GM21381 (cell line): ENCODE measurements around the gene VPS72.
"Not testable (repeated sequence)": the region's sequence is repeated elsewhere in the genome, so short reads cannot be mapped to it uniquely, and the experiment has no call there.

ENCODE experiments used
- ATAC-seq: cut with Tn5 transposase; IDR thresholded peaks from one replicate; pipeline ENCODE4 v1.9.1; 2021; ENCODE audit warnings: mild to moderate bottlenecking, moderate library complexity; ENCODE audit not compliant: unreplicated experiment

Gene VPS72

GRCh38 chr1:151189637-151190445 is at the start of gene VPS72:
Gene VPS72, minus strand, starts transcription at chr1:151190197. Its CDS starts 76 bp downstream, at chr1:151190121.
- peak; percentile 87 for ATAC-seq

DNA sequence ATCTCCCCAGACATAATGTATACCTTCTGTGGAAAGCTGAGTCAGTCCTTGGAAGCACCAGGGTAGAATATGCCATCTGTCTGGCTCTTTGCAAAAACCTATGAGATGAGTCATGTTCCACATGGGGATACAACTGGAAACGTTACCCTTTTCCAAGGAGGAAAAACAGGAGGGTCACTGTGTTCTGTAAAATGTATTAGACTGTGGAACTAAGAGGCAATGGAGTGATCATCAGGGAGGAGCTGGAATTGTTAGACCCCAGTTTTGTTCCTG is 48.4 kb upstream of the VPS72 start:
- no peak for ATAC-seq

- no peak for ATAC-seq
These were observed 47.9 kb upstream of the VPS72 start for GRCh38 chr1:151237678-151238466.

GRCh38 chr1:151235235-151235634 is 45.2 kb upstream of the VPS72 start:
- ATAC-seq = no peak

DNA sequence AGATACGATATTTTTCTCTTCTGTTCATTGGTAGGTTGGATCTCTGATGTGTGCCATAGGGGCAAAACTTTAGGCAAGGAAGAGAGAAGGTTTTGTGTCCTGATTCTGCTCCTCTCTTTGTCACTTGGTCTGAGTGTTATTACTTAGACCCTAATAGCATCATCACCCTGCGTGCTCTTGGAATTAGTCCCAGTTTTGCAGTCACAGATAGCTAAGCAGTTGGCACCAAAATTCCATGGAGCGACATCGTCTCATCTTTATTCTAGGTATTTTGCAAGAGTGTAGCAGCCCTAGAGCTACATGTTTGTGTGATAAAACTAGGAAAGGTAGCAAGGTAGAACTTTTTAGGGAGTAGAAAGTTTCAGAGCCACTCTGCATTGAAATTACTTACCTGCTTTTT is 32.1 kb upstream of the VPS72 start:
- no peak for ATAC-seq

DNA sequence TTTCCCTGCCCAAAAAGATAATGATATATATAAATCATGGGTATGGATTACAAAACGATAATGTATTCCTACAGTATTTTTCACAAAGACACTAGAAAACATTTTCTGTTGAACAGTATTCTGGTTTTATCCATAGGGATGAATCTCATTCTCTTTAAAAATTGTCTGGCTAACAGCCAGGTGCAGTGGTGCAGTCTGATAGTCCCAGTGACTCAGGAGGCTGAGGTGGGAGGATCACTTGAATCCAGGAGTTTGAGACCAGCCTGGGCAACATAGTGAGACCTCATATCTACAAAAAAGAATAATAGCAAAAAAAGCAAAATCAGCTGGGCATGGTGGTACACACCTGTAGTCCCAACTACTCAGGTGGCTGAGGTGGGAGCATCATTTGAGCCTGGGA is 31.6 kb upstream of the VPS72 start:
- no peak for ATAC-seq

DNA sequence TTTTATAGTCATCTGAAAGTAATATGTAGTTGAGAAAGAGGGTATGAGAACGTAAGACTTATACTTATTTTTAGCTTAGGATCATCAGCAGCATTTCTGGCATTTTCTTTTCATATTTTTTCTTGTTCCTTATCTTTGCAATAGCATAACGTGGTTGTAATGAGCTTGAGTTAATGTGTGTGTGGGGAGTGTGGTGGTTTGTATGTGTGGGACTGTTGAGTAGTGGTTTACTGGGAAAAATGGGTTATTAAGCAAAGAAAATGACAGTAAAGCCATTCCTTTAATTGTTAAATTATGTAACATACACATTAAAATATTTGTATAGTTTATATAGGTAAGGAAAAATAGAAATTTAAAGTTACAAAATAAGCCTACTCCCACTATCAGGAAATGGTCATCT is 23.6 kb upstream of the VPS72 start:
- ATAC-seq = no peak

DNA sequence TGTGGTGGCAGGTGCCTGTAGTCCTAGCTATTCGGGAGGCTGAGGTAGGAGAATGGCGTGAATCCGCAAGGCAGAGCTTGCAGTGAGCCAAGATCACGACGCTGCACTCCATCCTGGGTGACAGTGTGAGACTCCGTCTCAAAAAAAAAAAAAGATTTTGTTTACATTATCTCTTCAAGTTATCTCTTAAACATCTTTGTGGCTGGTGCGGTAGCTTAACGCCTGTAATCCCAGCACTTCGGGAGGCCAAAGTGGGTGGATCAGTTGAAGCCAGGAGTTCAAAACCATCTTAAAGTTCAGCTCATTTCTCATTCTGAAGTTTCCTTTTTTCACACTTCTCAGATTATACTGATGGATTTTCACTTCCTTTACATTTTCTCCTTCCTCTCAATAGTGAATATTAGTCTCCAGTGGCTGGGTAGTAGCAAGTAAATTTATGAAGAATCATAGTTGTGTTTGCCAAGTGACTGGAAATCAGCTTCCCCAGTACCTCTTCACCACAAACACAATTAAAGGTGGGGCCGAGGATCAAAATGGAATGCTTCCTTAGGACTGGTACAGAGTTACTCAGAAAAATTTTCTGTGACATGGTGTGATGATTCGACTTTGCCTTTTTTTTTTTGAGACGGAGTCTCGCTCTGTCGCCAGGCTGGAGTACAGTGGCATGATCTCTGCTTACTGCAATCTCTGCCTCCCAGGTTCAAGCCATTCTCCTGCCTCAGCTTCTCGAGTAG is 22.1 kb upstream of the VPS72 start:
- no peak for ATAC-seq

DNA sequence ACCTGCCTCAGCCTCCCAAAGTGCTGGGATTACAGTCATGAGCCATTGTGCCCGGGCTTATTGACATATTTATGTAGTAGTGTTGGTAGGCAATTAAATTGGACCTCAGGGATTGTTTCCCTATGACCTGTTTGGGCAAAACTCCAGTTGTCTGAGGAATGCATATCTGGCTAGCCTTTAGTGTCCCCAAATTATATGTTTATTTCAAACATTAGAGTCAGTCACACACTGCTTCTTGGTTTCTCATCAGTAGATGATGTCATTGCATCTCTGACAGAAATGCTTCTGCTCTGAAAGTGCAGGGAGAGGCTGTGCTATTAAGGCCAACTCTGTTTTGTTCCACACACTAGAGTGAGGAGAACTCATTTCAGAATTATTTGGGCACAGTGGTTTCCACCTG is 20.8 kb upstream of the VPS72 start:
- no peak for ATAC-seq

DNA sequence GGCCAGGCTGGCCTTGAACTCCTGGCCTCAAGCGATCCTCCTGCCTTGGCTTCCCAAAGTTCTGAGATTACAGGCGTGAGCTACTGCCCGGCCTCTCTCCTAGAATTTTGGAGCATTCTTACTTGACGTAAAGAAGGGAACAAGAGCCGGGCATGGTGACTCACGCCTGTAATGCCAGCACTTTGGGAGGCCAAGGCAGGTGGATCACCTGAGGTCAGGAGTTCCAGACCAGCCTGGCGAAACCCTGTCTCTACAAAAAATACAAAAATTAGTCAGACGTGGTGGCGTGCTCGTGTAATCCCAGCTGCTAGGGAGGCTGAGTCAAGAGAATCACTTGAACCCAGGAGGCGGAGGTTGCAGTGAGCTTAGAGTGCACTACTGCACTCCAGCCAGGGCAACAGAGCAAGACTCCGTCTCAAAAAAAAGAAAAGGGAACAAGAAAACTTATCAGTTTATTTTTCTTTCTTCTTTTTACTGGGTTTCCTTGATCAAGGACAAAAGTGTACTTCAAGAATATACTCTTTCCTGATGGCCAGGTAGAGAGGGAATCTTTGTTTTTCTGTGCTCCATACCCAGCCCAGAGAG is 15.5 kb upstream of the VPS72 start:
- ATAC-seq = not testable (repeated sequence)

- ATAC-seq = no peak
These were observed 10.0 kb upstream of the VPS72 start for GRCh38 chr1:151199873-151200581.

DNA sequence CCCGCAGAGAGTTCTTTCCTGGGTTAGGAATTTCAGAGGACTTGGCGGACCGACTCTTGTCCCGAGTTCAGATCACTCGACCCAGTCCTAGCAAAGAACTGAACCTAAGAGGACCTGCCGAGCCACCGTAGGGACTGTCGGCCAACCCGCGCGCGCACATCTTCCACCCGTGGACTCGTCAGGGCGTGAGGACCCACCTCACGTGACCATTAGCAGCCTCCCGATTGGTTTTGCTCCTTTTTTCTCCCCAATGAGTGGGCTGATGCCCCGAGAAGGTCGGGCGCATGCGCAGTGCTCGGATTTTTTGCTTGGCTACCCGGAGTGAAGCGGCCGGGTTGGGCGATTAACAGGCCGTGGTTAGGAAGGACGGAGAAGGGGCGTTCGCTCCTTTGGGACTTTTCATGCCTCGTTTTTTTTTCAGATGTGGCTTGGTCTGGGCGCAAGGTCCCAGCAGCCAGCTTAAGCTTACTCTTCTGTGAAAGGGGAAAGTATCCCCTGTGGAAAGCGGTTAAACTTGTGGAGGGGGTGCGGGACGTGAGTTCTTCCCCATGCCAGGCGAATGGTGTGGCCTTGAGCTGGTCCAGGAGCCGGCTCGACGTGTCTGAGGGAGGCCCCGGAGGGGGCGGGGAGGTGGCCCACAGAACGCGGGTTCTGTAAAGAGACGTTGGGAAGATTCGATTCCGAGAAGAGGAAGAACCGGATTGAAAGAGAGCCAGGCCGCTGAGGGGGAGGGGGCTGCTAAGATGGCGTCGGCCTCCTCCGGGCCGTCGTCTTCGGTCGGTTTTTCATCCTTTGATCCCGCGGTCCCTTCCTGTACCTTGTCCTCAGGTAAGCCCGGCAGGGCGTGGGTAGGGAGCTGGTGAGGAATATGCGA is 8.5 kb upstream of the VPS72 start, which contains the start of gene PIP5K1A:
PIP5K1A (plus strand) TSS at position 299 of the 874 bp plus-strand sequence; CDS start at position 744, 445 bp downstream.
- ATAC-seq = peak; percentile 82

DNA sequence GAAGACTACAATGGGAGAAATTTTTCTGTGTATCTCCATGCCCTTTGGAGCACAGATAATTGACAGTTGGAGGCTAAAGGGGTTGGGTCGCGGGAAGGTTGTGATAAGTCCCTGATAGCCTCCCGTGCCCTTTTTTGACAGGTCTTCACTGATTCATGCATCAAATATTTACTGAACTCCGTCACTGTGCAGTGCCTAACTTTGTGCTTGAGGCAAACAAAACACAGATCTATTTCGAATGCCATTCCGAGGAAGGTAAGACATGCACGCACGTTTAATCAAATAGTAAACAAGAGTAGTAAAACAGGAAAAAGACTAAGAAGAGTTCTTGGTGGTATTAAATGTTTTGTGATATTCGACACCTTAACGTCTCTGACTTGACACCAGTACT is 7.9 kb upstream of the VPS72 start:
- no peak for ATAC-seq

DNA sequence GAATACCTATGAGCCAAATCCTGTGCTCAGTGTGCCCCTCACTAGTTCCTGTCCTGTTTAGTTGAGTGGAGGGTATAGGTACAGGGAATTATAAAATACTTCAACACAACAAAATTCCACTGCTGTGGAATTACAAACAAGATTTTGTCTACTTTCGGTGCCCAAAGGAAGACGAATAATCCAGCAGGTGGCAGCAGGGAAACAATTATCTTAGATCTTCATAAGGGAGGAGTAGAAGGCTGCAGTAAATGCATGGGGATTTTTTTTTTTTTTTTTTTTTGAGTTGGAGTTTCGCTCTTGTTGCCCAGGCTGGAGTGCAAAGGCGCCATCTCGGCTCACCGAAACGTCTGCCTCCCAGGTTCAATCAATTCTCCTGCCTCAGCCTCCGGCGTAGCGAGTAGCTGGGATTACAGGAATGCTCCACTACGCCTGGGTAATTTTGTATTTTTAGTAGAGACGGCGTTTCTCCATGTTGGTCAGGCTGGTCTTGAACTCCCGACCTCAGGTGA is 6.3 kb upstream of the VPS72 start:
- ATAC-seq = no peak

DNA sequence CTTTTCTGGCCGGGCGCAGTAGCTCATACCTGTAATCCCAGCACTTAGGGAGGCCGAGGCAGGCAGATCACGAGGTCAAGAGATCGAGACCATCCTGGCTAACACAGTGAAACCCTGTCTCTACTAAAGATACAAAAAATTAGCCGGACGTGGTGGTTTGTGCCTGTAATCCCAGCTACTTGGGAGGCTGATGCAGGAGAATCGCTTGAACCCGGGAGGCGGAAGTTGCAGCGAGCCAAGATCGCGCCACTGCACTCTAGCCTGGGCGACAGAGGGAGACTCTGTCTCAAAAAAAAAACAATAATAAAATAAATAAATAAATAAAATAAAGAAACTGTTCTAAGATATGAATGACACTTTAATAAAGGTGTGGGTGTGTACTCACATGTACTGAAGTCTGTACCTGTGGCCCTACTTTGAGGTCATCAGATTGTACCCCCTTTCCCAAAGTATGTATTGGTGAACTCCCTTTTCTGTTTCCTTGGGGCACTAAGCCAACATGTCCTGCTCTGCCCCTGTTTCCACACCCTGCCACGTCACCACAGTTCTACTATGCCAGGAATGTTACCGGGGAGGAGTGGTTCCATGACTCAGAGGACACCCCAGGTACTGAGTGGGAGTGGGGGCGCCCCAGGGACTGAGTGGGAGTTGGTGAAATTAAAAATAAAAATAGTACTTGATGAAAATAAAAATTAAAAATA is 5.0 kb upstream of the VPS72 start:
- not testable (repeated sequence) for ATAC-seq

DNA sequence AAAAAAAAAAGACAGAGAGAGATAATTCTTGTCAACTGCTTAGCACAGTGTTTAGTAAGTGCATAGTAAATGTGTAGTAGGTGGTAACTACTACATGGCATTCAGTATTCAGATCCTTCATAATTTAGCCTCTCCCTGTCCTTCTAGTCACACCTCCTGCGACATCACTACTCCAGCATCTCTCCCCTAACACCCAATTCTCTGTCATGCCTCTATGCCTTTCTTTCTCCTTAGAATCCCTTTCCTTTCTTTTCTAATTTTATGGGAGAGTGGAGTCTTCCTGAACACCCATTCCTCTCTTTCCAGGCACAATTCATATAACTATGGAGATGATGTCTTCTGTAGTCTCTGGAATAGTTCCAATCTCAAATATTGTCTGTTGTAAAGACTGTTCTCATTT is 3.9 kb upstream of the VPS72 start:
- ATAC-seq = no peak

DNA sequence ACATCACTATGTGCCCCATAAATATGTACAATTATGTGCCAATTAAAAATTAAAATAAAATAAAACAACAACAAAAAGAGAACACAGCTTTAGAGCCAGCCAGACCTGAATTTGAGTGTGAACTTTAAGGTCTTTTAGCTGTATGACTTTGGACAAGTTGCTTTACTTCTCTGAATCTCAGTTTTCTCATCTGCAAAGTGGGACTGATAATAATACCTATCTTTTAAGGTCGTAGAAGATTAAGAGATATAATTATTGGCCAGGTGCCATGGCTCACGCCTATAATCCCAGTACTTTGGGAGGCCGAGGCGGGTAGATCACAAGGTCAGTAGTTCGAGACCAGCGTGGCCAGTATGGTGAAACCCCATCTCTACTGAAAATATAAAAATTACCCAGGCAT is 3.3 kb upstream of the VPS72 start:
- ATAC-seq = no peak

- no peak for ATAC-seq
These were observed 2.0 kb upstream of the VPS72 start for GRCh38 chr1:151192047-151192446.

DNA sequence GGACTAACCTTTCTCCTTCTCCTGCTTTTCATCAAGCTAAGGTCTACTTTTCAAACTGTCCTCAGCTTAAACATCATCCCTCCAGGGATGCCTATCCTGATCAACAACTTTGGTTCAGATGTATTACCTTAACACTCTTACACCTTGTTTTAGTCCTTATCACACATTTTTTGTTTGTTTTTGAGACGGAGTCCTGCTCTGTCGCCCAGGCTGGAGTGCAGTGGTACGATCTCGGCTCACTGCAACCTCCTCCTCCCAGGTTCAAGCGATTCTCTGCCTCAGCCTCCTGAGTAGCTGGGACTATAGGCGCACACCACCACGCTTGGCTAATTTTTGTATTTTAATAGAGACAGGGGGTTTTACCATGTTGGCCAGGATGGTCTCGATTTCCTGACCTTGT is 1.3 kb downstream of the VPS72 start:
- not testable (repeated sequence) for ATAC-seq
